ENCODE data around the gene SFT2D3. TPM values are rescaled to one million over a fixed set of nuclear protein-coding genes. Genes with fewer than 3 reads are reported as not detected.

The SFT2D3 gene
- polyA plus RNA-seq, 1 donor from 2014 or later: 6.2 TPM

DNA sequence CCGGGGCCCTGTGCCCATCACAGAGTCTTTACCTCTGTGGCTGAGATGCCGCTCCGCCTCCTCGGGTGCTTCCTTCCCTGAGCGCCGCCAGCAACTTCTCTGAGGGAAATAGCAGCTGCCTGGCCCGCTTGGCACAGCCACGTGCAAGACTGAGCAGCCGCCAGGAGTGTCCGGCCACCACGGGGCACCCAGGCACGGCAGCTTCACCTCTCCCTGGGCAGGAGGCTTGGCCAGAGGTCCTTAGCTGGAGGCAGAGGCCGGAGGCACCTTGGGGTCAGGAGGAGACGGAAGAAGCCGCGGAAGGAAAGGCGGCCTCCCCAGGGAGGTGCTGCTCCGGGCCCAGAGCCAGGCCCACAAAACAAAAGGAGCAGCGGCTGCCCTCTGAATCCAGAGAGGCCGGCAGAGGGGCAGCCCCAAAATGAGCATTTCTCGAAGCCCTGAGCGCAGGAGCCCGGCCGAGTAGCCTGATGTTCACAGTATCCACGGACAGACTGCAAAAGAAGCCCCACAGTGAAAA is 20.0 kb upstream of the SFT2D3 start:
- H4K20me1 ChIP-seq (ENCODE audit: insufficient read depth): no peaks in the 10 kb centered on the region
- H3K27me3 ChIP-seq (ENCODE audit: insufficient read depth, low read depth, low read length): peaks cover 5% of the 10 kb centered on the region
- no peaks in the 10 kb centered on the region for H3K9me2 ChIP-seq (ENCODE audit: insufficient read depth, low read length)
- TF ChIP-seq, protein P1, sequence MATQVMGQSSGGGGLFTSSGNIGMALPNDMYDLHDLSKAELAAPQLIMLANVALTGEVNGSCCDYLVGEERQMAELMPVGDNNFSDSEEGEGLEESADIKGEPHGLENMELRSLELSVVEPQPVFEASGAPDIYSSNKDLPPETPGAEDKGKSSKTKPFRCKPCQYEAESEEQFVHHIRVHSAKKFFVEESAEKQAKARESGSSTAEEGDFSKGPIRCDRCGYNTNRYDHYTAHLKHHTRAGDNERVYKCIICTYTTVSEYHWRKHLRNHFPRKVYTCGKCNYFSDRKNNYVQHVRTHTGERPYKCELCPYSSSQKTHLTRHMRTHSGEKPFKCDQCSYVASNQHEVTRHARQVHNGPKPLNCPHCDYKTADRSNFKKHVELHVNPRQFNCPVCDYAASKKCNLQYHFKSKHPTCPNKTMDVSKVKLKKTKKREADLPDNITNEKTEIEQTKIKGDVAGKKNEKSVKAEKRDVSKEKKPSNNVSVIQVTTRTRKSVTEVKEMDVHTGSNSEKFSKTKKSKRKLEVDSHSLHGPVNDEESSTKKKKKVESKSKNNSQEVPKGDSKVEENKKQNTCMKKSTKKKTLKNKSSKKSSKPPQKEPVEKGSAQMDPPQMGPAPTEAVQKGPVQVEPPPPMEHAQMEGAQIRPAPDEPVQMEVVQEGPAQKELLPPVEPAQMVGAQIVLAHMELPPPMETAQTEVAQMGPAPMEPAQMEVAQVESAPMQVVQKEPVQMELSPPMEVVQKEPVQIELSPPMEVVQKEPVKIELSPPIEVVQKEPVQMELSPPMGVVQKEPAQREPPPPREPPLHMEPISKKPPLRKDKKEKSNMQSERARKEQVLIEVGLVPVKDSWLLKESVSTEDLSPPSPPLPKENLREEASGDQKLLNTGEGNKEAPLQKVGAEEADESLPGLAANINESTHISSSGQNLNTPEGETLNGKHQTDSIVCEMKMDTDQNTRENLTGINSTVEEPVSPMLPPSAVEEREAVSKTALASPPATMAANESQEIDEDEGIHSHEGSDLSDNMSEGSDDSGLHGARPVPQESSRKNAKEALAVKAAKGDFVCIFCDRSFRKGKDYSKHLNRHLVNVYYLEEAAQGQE (IDR thresholded peaks at IDR 0.05; ENCODE audit: borderline replicate concordance): no peak
- TF ChIP-seq MXI1 (conservative IDR thresholded peaks at IDR 0.05; ENCODE audit: poor library complexity, severe bottlenecking) (no peak), POLR2AphosphoS5 (IDR thresholded peaks at IDR 0.05) (no peak), EP300 (conservative IDR thresholded peaks at IDR 0.05; ENCODE audit: poor library complexity, severe bottlenecking) (no peak), RAD21 (conservative IDR thresholded peaks at IDR 0.05) (no peak), TAF1 (IDR thresholded peaks at IDR 0.05; ENCODE audit: low read depth) (no peak), SMC3 (conservative IDR thresholded peaks at IDR 0.05; ENCODE audit: poor library complexity) (no peak), EZH2 (IDR thresholded peaks at IDR 0.05; ENCODE audit: borderline replicate concordance, insufficient read depth, low read length, poor library complexity, severe bottlenecking) (no peak)
- TF ChIP-seq, protein P2, sequence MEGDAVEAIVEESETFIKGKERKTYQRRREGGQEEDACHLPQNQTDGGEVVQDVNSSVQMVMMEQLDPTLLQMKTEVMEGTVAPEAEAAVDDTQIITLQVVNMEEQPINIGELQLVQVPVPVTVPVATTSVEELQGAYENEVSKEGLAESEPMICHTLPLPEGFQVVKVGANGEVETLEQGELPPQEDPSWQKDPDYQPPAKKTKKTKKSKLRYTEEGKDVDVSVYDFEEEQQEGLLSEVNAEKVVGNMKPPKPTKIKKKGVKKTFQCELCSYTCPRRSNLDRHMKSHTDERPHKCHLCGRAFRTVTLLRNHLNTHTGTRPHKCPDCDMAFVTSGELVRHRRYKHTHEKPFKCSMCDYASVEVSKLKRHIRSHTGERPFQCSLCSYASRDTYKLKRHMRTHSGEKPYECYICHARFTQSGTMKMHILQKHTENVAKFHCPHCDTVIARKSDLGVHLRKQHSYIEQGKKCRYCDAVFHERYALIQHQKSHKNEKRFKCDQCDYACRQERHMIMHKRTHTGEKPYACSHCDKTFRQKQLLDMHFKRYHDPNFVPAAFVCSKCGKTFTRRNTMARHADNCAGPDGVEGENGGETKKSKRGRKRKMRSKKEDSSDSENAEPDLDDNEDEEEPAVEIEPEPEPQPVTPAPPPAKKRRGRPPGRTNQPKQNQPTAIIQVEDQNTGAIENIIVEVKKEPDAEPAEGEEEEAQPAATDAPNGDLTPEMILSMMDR (IDR thresholded peaks at IDR 0.05; ENCODE audit: poor library complexity, severe bottlenecking): no peak
- no peak overlapping the region for H3K4me2 ChIP-seq (ENCODE audit: low read length)
- H3K27ac ChIP-seq (ENCODE audit: low read length): no peak overlapping the region
- no peaks in the 10 kb centered on the region for H3K36me3 ChIP-seq (ENCODE audit: insufficient read depth, low read length)
- H3K79me2 ChIP-seq (replicated peaks; ENCODE audit: insufficient read depth, low read length): no peaks in the 10 kb centered on the region
- H3F3A ChIP-seq (ENCODE audit: insufficient read depth, low read length, poor library complexity, severe bottlenecking): no peaks in the 10 kb centered on the region
- no peaks in the 10 kb centered on the region for H3K9me3 ChIP-seq (ENCODE audit: low read length)
- H2AFZ ChIP-seq (ENCODE audit: low read depth, low read length): no peak overlapping the region
- no peak overlapping the region for H3K4me3 ChIP-seq (ENCODE audit: low read length)
- H3K9ac ChIP-seq (ENCODE audit: low read length): no peak overlapping the region

DNA sequence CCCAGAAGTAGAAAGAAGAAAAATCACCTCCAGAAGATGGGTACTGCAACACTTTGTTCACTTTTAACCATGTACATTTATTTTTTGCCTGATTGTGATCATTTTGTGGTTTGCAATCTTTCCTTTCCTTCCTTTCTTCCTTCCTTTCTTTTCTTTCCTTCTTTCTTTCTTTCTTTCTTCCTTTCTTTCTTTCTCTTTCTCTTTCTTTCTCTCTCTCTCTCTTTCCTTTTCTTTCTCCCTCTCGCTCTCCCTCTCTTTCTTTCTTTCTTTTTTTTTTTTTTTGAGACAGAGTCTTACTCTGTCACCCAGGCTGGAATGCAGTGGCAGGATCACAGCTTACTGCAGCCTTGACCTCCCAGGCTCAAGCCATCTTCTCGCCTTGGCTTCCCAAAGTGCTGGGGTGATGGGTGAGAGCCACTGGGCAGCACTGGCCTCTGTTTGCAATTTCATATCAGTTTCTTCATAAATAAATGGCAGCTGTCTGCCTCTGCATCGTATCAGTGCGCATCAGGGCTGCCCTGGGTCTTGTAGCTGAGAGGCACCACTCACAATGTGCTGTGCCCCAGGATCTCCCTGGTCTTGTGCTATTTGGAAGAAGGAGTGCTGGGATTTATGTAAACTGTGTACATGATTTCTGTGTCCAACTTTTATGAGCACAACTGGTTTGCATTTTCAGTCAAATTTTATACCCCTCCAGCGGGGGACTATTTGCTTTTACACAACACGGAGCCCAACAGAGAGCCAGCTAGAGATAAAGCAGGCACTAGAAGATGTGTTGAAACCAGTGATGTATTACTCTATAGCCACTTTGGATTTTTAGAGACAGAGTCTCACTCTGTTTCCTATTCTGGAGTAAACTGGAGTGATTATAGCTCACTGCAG is 19.1 kb upstream of the SFT2D3 start:
- Histone ChIP-seq H3K9me3 (ENCODE audit: low read length) (no peaks in the 10 kb centered on the region), H3K36me3 (ENCODE audit: insufficient read depth, low read length) (no peaks in the 10 kb centered on the region), H3K79me2 (replicated peaks; ENCODE audit: insufficient read depth, low read length) (no peaks in the 10 kb centered on the region), H3K4me3 (ENCODE audit: low read length) (no peak overlapping the region), H3K9ac (ENCODE audit: low read length) (no peak overlapping the region), H3K4me2 (ENCODE audit: low read length) (no peak overlapping the region), H3K27me3 (ENCODE audit: insufficient read depth, low read depth, low read length) (no peaks in the 10 kb centered on the region), H3F3A (ENCODE audit: insufficient read depth, low read length, poor library complexity, severe bottlenecking) (no peaks in the 10 kb centered on the region), H4K20me1 (ENCODE audit: insufficient read depth) (no peaks in the 10 kb centered on the region), H3K9me2 (ENCODE audit: insufficient read depth, low read length) (no peaks in the 10 kb centered on the region), H3K27ac (ENCODE audit: low read length) (no peak overlapping the region), H2AFZ (ENCODE audit: low read depth, low read length) (no peak overlapping the region)
- TF ChIP-seq SMC3 (conservative IDR thresholded peaks at IDR 0.05; ENCODE audit: poor library complexity) (no peak), RAD21 (conservative IDR thresholded peaks at IDR 0.05) (no peak)
- TF ChIP-seq, protein P1 (IDR thresholded peaks at IDR 0.05; ENCODE audit: borderline replicate concordance): no peak
